Measurements from ENCODE around the gene ZNF169.

DNA sequence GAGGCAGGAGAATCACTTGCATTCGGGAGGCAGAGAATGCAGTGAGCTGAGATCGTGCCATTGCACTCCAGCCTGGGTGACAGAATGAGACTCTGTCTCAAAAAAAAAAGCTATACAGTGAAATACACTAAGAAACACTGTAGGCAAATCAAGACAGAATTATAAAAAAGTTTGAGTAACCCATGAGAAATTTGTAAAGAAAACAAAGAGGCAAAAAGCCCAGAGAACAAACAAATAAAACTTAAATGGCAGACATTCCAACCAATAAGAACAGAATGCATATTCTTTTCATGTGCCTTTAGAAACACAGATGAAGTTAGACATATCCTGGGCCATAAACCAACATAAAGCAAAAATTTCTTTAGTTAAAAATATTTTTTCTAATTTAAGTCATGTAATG, 30.6 kb downstream of the ZNF169 start:
- no peak for TF ChIP-seq POLR2A (IDR thresholded peaks at IDR 0.05)
- TF ChIP-seq, protein P1, sequence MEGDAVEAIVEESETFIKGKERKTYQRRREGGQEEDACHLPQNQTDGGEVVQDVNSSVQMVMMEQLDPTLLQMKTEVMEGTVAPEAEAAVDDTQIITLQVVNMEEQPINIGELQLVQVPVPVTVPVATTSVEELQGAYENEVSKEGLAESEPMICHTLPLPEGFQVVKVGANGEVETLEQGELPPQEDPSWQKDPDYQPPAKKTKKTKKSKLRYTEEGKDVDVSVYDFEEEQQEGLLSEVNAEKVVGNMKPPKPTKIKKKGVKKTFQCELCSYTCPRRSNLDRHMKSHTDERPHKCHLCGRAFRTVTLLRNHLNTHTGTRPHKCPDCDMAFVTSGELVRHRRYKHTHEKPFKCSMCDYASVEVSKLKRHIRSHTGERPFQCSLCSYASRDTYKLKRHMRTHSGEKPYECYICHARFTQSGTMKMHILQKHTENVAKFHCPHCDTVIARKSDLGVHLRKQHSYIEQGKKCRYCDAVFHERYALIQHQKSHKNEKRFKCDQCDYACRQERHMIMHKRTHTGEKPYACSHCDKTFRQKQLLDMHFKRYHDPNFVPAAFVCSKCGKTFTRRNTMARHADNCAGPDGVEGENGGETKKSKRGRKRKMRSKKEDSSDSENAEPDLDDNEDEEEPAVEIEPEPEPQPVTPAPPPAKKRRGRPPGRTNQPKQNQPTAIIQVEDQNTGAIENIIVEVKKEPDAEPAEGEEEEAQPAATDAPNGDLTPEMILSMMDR (IDR thresholded peaks at IDR 0.05): no peak
